Endothelial cell of umbilical vein (primary cell): ENCODE measurements around the gene IL17REL.

ENCODE experiments used
- EZH2 ChIP-seq: IDR thresholded peaks from 2 replicates; pipeline ENCODE4 v1.6.1; 2012; ENCODE audit warnings: borderline replicate concordance, low read depth, mild to moderate bottlenecking, moderate library complexity, low read length, inconsistent platforms; ENCODE audit not compliant: severe bottlenecking
- FOS ChIP-seq: IDR thresholded peaks from 2 replicates; pipeline ENCODE4 v1.6.1; 2011; ENCODE audit warnings: mild to moderate bottlenecking, low read length, moderate library complexity, borderline replicate concordance; ENCODE audit not compliant: insufficient read depth
- GATA2 ChIP-seq: IDR thresholded peaks from 2 replicates; pipeline ENCODE4 v1.7.0; 2011; ENCODE audit warnings: low read depth, mild to moderate bottlenecking, moderate library complexity, mixed read lengths, low read length; ENCODE audit not compliant: insufficient read length, insufficient read depth
- JUN ChIP-seq: IDR thresholded peaks from 2 replicates; pipeline ENCODE4 v1.6.1; 2011; ENCODE audit warnings: borderline replicate concordance, low read depth; ENCODE audit not compliant: insufficient read length, insufficient read depth
- MYC ChIP-seq: IDR thresholded peaks from one replicate; pipeline ENCODE4 v1.6.1; 2011; ENCODE audit warnings: mild to moderate bottlenecking, low read depth, low read length
- POLR2A ChIP-seq: IDR thresholded peaks from 2 replicates; pipeline ENCODE4 v1.6.1; 2012; ENCODE audit warnings: low read depth, mild to moderate bottlenecking, control low read depth, low read length
- POLR2AphosphoS5 ChIP-seq: IDR thresholded peaks from 2 replicates; pipeline ENCODE4 v1.6.1; 2012; ENCODE audit warnings: low read depth, mild to moderate bottlenecking, control low read depth, low read length, moderate library complexity; ENCODE audit not compliant: insufficient read depth
- TF ChIP-seq, protein P1 (sequence below), 2 donors: IDR thresholded peaks; 1 replicate in 1 of 2; 2 replicates in 1 of 2; pipeline ENCODE4 v1.5.1; 2011; ENCODE audit warnings: low read length in 2 of 2, mild to moderate bottlenecking in 2 of 2, moderate library complexity in 2 of 2, control low read depth in 1 of 2, inconsistent platforms in 1 of 2, low read depth in 1 of 2; ENCODE audit not compliant: insufficient read depth in 1 of 2; ENCODE audit errors: extremely low read depth in 1 of 2
- TF ChIP-seq, protein P2 (sequence below): IDR thresholded peaks from 2 replicates; pipeline ENCODE4 v1.6.1; 2011; ENCODE audit not compliant: insufficient read depth, insufficient read length

DNA sequence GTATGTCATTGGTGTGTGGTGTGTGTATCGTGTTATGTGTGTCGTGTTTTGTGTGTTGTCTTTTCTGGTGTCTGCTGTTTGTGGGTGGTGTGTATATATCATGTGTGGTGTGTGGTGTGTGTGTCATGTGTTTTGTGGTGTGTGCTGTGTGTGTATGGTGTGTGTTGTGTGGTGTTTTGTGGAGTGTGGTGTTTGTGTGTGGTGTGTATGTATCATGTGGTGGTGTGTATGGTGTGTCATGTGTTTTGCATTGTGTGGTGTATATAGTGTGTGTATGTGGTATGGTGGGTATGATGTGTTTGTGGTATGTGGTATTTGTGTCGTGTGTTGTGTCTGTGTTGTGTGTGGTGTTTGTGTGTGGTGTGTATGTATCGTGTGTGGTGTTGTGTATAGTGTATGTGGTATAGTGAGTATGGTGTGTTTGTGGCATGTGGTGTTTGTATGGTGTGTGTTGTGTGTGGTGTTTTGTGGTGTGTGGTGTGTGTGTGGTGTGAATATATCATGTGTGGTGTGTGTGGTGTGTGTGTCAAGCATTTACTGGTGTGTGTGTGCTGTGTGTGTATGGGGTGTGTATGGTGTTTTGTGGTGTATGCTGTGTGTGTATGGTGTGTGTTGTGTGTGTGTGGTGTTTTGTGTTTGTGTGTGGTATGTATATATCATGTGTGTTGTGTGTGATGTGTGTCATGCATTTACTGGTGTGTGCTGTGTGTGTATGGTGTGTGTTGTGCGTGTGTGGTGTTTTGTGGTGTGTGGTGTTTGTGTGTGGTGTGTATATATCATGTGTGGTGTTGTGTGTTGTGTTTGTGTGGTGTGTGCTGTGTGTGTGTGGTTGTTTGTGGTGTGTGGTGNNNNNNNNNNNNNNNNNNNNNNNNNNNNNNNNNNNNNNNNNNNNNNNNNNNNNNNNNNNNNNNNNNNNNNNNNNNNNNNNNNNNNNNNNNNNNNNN, 39.3 kb downstream of the IL17REL start:
- TF ChIP-seq, protein P1, sequence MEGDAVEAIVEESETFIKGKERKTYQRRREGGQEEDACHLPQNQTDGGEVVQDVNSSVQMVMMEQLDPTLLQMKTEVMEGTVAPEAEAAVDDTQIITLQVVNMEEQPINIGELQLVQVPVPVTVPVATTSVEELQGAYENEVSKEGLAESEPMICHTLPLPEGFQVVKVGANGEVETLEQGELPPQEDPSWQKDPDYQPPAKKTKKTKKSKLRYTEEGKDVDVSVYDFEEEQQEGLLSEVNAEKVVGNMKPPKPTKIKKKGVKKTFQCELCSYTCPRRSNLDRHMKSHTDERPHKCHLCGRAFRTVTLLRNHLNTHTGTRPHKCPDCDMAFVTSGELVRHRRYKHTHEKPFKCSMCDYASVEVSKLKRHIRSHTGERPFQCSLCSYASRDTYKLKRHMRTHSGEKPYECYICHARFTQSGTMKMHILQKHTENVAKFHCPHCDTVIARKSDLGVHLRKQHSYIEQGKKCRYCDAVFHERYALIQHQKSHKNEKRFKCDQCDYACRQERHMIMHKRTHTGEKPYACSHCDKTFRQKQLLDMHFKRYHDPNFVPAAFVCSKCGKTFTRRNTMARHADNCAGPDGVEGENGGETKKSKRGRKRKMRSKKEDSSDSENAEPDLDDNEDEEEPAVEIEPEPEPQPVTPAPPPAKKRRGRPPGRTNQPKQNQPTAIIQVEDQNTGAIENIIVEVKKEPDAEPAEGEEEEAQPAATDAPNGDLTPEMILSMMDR (IDR thresholded peaks at IDR 0.05; ENCODE audit: extremely low read depth in 1 of 2, insufficient read depth in 1 of 2, low read depth in 1 of 2, low read length in 2 of 2): no peak
- TF ChIP-seq POLR2A (no peak), POLR2AphosphoS5 (no peak), EZH2 (no peak), GATA2 (no peak), FOS (no peak), MYC (no peak), JUN (no peak)
- TF ChIP-seq, protein P2, sequence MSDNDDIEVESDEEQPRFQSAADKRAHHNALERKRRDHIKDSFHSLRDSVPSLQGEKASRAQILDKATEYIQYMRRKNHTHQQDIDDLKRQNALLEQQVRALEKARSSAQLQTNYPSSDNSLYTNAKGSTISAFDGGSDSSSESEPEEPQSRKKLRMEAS: no peak
